ENCODE results near the gene LYSMD2.

LYSMD2 gene

GRCh38 chr15:51724673-51725072 is 12.8 kb downstream of the LYSMD2 start:
- POLR2A ChIA-PET: no interaction called here
- TF ChIP-seq, protein P1, sequence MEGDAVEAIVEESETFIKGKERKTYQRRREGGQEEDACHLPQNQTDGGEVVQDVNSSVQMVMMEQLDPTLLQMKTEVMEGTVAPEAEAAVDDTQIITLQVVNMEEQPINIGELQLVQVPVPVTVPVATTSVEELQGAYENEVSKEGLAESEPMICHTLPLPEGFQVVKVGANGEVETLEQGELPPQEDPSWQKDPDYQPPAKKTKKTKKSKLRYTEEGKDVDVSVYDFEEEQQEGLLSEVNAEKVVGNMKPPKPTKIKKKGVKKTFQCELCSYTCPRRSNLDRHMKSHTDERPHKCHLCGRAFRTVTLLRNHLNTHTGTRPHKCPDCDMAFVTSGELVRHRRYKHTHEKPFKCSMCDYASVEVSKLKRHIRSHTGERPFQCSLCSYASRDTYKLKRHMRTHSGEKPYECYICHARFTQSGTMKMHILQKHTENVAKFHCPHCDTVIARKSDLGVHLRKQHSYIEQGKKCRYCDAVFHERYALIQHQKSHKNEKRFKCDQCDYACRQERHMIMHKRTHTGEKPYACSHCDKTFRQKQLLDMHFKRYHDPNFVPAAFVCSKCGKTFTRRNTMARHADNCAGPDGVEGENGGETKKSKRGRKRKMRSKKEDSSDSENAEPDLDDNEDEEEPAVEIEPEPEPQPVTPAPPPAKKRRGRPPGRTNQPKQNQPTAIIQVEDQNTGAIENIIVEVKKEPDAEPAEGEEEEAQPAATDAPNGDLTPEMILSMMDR (IDR thresholded peaks at IDR 0.05; ENCODE audit: control extremely low read depth, extremely low read depth, low read depth, missing control alignments): no peak
- CTCF ChIA-PET: interaction anchor here (1.3 kb wide), 1 partner anchor 52 kb away, joined by 4 read pairs; no protein-coding TSS in a partner anchor
- no peak for DNase-seq (ENCODE audit: extremely low spot score)

DNA sequence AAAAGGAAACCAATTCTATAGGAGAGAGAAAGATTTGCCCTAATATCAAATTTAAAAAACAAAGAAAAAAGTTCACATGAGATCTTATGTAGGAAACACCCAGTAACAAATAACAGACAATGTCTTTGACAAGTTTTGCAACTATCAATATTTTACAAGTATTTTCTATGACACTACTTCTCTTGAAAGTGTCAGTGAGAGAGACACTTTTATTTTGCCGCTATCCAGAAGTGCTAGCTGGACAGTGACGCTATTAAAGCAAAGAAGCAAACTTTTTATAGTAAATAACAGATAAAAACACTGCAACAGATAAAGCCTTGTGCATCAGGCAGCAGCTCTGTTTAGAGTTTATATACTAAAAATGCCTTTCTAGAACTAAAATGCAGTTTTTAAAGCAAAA is 13.3 kb downstream of the LYSMD2 start:
- DNase-seq (ENCODE audit: extremely low spot score): no peak
- TF ChIP-seq, protein P1 (IDR thresholded peaks at IDR 0.05; ENCODE audit: control extremely low read depth, extremely low read depth, low read depth, missing control alignments): no peak
- ChIA-PET CTCF (interaction anchor here (1.3 kb wide), 1 partner anchor 52 kb away, joined by 4 read pairs; no protein-coding TSS in a partner anchor), POLR2A (no interaction called here)

DNA sequence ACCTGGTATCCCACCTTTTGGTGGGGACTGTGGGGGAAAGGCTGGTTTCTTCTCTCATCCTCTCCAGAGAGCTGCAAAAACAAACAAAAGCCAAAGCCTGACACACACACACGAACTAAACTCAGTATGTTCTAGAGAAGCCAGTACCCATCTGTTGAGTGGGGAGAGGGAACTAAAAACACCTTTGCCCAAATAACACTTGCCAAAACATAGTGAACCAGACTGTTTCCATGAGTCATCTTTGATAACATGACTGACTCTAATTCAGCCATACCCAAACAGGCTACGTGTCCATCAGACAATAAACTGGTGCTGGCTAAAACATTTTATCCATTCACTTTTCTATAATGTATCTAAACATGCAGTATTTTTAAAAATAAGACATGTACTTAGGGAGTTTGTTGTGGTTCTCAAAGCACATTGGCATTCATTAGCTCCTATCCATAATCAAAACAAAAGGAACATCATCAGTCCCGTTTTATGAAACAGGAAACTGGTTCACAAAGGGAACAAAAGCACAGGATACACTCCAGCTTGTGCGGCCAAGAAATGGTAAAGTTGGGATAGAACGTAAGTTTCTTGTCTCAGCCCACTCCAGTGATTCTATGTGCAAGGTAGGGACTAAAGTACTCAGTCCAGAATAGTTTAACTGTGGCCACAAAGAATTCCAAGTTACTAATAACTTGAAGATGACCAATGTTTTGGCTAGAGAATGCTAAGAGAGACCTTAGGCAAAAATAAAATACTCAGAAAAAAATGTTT is 16.1 kb downstream of the LYSMD2 start:
- POLR2A ChIA-PET: no interaction called here
- TF ChIP-seq, protein P1 (IDR thresholded peaks at IDR 0.05; ENCODE audit: control extremely low read depth, extremely low read depth, low read depth, missing control alignments): no peak
- DNase-seq (ENCODE audit: extremely low spot score): no peak
- CTCF ChIA-PET: interaction anchor here (1.4 to 1.7 kb wide), 3 partner anchors 11 to 54 kb away, joined by 4 to 6 read pairs (median 5); no protein-coding TSS in a partner anchor

- POLR2A ChIA-PET: no interaction called here
- CTCF ChIA-PET: interaction anchor here (0.9 to 1.8 kb wide), 2 partner anchors 34 to 70 kb away, joined by 3 to 7 read pairs; no protein-coding TSS in a partner anchor
- TF ChIP-seq, protein P1 (IDR thresholded peaks at IDR 0.05; ENCODE audit: control extremely low read depth, extremely low read depth, low read depth, missing control alignments): no peak
- DNase-seq (ENCODE audit: extremely low spot score): no peak
Measured at GRCh38 chr15:51720201-51720995, 17.1 kb downstream of the LYSMD2 start.

GRCh38 chr15:51718746-51719145 is 18.7 kb downstream of the LYSMD2 start:
- ChIA-PET POLR2A (no interaction called here), CTCF (interaction anchor here (1.1 kb wide), 1 partner anchor 58 kb away, joined by 3 read pairs; no protein-coding TSS in a partner anchor)
- DNase-seq (ENCODE audit: extremely low spot score): no peak
- TF ChIP-seq, protein P1 (IDR thresholded peaks at IDR 0.05; ENCODE audit: control extremely low read depth, extremely low read depth, low read depth, missing control alignments): no peak

DNA sequence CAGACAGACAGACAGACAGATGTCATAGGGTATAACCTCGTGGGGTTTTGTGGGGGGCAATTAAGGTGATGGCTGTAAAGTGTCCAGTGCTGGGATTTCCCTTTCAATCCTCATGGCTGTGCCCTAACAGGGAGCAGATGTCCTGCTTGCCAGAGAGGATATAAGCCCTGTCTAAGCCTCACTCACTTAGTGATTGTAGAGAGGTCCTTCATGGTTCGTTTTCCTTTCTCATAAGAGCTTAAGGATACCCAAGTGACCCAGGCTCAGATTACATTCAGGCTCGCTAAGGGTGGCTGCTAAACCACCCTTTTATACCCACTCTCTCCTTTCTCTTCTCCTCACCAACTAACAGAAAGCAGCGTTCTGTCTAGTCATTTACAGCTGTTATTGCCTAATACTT is 19.2 kb downstream of the LYSMD2 start:
- POLR2A ChIA-PET: no interaction called here
- CTCF ChIA-PET: interaction anchor here (1.5 kb wide), 1 partner anchor 68 kb away, joined by 3 read pairs; no protein-coding TSS in a partner anchor
- DNase-seq (ENCODE audit: extremely low spot score): no peak
- TF ChIP-seq, protein P1 (IDR thresholded peaks at IDR 0.05; ENCODE audit: control extremely low read depth, extremely low read depth, low read depth, missing control alignments): no peak

Measured in GM10248 (cell line).